Omental fat pad (tissue), 4 donors: ENCODE results near the gene CHST5. TPM values are rescaled to one million over a fixed set of nuclear protein-coding genes. Genes with fewer than 3 reads are reported as not detected.

ENCODE experiments used
- ATAC-seq: fragments of 150-250 bp; one replicate; pipeline ENCODE4 v1.9.1; 2016; ENCODE audit warnings: mild to moderate bottlenecking, moderate library complexity; ENCODE audit not compliant: low FRiP score
- DNase-seq: peaks from one replicate; pipeline ENCODE4 v3.0.0-alpha.2; 2019; ENCODE audit warnings: low spot score
- total RNA-seq, 4 donors: library from RNA; depleted of rRNA; stranded (reverse); fragments of >200 nt; gene quantifications; one replicate each; pipeline ENCODE4 v1.1.0, GENCODE V29; 2016
- TF ChIP-seq, protein P1 (sequence below), 3 donors: fragments of 450-650 bp; IDR thresholded peaks; one replicate each; pipeline ENCODE4 v1.5.1; 2016 to 2017; ENCODE audit warnings: antibody characterized with exemption in 3 of 3, mild to moderate bottlenecking in 3 of 3, moderate library complexity in 2 of 3

Gene CHST5
- total RNA-seq, 4 donors from 2014 or later, result 0.09 TPM; not detected in 3

DNA sequence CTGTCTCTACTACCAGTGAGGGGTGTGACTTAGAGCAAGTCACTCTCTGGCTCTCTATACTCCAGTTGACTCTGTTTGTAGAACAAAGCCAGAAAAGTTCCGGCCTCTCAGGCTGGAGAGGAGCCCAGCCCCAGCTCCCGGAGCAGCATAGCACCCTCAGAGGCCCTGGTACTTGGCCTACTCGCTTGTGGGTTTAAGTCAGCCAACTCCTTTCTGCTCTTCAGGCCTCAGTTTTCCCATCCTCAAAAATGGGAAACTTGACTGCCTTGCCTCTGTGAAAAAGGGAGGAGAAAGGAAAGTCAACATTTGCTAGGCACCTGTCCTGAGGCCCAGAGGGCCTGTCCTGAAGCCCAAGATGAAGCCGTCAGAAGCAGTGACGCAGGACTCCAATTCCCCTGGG, 41.7 kb downstream of the CHST5 start:
- ATAC-seq (no peak), DNase-seq (no peak)
- TF ChIP-seq, protein P1, sequence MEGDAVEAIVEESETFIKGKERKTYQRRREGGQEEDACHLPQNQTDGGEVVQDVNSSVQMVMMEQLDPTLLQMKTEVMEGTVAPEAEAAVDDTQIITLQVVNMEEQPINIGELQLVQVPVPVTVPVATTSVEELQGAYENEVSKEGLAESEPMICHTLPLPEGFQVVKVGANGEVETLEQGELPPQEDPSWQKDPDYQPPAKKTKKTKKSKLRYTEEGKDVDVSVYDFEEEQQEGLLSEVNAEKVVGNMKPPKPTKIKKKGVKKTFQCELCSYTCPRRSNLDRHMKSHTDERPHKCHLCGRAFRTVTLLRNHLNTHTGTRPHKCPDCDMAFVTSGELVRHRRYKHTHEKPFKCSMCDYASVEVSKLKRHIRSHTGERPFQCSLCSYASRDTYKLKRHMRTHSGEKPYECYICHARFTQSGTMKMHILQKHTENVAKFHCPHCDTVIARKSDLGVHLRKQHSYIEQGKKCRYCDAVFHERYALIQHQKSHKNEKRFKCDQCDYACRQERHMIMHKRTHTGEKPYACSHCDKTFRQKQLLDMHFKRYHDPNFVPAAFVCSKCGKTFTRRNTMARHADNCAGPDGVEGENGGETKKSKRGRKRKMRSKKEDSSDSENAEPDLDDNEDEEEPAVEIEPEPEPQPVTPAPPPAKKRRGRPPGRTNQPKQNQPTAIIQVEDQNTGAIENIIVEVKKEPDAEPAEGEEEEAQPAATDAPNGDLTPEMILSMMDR (IDR thresholded peaks at IDR 0.05), result no peak

DNA sequence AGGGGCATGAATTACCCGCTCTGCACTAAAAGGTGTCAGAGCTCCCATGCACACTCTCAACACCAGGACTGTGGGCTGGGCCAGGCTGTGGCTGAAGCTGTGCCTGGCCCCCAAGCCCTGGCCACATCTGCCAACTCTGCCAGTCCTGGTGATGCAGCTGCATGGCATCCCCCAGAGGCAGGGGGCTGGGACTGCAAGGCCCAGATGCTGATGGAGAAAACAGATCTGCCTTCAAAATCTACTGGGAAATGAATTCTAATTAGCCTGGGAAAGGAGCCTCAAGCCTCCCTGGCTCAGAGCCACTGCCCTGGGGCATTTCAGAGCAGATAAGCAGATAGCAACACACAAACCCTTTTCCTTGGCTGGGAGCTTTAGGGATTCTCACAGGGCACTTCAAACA, 44.0 kb downstream of the CHST5 start:
- TF ChIP-seq, protein P1 (IDR thresholded peaks at IDR 0.05), result no peak
- DNase-seq (no peak), ATAC-seq (no peak)

DNA sequence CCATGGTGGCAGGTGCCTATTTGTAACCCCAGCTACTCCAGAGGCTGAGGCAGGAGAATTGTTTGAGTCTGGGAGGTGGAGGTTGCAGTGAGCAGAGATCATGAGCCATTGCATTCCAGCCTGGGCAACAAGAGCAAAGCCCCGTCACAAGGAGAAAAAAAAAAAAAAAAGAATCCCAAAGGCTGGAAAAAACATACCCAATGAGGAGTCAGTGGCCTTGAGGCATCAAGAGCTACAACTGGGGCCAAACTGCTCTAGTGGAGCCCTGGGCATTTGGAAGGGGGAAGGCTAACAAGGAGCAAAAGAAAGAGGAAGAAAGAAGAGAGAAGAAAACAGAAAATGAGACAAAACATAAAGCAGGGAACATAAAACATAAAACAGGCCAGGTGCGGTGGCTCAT, 47.6 kb downstream of the CHST5 start:
- TF ChIP-seq, protein P1 (IDR thresholded peaks at IDR 0.05), result no peak
- DNase-seq, result no peak
- no peak for ATAC-seq

DNA sequence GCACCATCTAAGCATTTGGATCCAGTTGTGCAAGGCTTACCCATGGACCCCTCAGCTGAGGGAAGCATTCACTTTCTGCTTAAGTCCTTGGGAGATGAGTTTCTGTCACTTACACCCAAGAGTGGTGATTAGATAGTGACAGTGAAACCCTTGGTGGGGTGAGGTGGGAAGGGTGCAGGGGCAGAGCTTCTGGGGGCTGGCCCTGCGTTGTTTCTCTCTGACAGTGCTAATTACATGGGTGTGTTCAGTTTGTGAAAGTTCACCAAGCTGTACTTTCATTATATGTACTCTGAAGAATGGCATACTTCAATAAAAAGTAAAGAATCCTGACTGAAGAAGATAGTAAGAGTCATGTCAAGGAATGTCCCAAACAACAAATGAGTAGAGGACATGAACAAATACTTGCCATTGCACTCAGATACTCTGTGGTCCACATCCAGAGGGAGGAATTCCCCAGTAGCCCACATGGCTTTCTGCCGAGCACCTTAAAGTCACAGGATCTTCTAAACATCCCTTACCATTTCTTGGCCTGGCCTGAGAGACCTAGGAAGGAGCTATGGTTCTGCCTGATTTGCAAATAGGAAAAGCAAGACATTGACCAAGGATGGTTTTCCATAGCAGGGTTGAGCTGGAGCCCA, 49.1 kb downstream of the CHST5 start:
- ATAC-seq (no peak), DNase-seq (no peak)
- TF ChIP-seq, protein P1 (IDR thresholded peaks at IDR 0.05), result no peak

DNA sequence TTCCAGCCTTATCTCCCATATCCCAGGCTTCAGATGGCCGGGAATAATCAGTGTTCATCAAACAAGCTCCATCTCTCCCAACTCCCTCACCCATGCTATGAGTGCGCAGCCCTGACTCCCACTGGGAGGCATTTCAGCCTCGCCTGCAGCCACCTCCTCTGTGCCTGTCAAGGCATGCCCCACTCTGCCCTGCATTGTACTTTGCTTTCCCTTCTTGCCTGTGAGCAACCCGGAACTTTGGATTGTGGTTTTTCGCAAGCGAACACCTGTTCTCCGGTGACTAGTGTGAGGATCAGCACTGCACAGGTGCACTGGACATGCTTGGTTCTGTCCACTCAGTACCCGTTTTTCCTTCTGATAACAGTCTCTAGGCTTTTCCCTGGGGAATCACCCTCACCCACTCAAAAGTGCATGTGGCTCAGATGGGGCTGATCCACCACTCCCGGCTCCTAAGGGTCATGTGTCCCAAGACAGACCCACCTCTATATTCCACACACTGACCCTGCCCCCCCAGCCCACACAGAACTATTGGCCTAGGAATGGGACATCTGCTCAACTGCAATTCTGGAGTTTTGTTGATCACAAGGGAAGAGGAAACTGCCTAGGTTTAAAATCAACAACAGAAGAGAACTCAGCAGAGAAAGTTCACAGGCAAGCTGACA, 49.8 kb downstream of the CHST5 start:
- no peak for DNase-seq

DNA sequence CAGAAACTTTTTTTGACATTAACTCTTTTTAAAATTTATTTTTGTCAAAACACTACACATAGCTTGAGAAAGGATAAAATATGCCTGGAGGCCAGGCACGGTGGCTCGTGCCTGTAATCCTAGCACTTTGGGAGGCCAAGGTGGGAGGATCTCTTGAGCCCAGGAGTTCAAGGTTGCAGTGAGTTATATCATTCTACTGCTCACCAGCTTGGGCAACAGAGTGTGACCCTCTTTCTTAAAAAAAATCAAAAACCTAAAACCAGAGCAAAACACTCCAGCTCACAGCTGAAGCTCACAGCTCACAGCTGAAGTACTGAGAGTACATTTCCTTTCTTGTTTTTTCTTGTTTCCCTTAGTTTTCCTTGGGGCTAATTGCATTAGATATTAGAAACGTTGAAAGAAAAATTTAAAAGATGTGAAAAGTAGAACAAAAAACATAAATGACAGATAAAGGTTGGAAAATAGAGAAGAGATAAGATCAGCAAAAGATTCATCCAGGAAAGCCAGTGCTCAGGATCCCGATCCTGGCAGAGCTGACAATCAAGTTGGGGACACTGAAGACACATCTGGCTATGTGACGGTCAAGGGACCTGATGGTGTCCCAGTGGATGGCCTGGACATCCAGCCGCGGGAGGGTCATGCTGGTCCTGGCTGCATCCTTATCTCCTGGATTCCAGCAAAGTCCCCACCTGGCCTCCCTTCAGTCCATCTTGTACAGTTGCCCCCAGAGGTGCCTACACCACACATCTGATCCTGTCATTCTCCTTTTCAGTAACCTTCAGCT, 50.5 kb downstream of the CHST5 start:
- ATAC-seq (no peak), DNase-seq (no peak)
- TF ChIP-seq, protein P1 (IDR thresholded peaks at IDR 0.05), result no peak

More for the DNA sequence above, 49.8 kb downstream of the CHST5 start:
- TF ChIP-seq, protein P1 (IDR thresholded peaks at IDR 0.05), result no peak
- ATAC-seq, result no peak
